Panc1 (cell line): Measurements from ENCODE around the gene CSDE1. TPM values are rescaled to one million over a fixed set of nuclear protein-coding genes. Genes with fewer than 3 reads are reported as not detected.

Experiments
- ATAC-seq: fragments of 200-7000 bp; cut with Tn5 transposase; 2 replicates; pipeline ENCODE4 v1.9.1; 2020; ENCODE audit warnings: mild to moderate bottlenecking, moderate library complexity
- BruUV-seq: library from RNA; stranded (reverse); fragments of 400-500 nt; replicated peaks from 2 replicates; lab custom pipeline; 2021; lab: Mats Ljungman, UMichigan
- CTCF ChIA-PET: fragments of 300-600 bp; sonication (Branson Sonifier 250); formaldehyde crosslinking; loops from one replicate; lab custom pipeline; 2022; ENCODE audit warnings: antibody characterized with exemption; lab: Charles Lee
- POLR2A ChIA-PET: fragments of 300-600 bp; sonication (Branson Sonifier 250); formaldehyde crosslinking; loops from one replicate; lab custom pipeline; 2022; ENCODE audit warnings: antibody characterized with exemption; lab: Charles Lee
- DNase-seq: peaks from one replicate; pipeline ENCODE4 v3.0.0-alpha.2; 2010; ENCODE audit warnings: low read depth, low spot score
- H3K27ac ChIP-seq: 2 replicates; pipeline ENCODE4 v1.5.1; 2011; ENCODE audit warnings: mild to moderate bottlenecking, low read length, inconsistent platforms
- H3K27me3 ChIP-seq: fragments of 200-500 bp; sonication (Bioruptor generic); 2 replicates; pipeline ENCODE4 v1.6.0; 2014; ENCODE audit warnings: low read length, inconsistent platforms; ENCODE audit not compliant: control insufficient read depth, insufficient read depth
- H3K36me3 ChIP-seq: fragments of 200-500 bp; sonication (Bioruptor generic); 2 replicates; pipeline ENCODE4 v1.5.1; 2014; ENCODE audit warnings: inconsistent platforms, mild to moderate bottlenecking, low read length, moderate library complexity; ENCODE audit not compliant: control insufficient read depth, insufficient read depth
- H3K4me1 ChIP-seq: 2 replicates; pipeline ENCODE4 v1.5.1; 2011; ENCODE audit warnings: inconsistent platforms, mild to moderate bottlenecking, low read length, moderate library complexity; ENCODE audit not compliant: control insufficient read depth, insufficient read depth
- H3K4me3 ChIP-seq, 2 experiments: 2 replicates each; pipeline ENCODE4 v1.5.1; 2011 to 2012; ENCODE audit warnings: low read depth in 2 of 2, low read length in 2 of 2, mild to moderate bottlenecking in 2 of 2, inconsistent platforms in 1 of 2, moderate library complexity in 1 of 2
- H3K9me3 ChIP-seq: fragments of 200-500 bp; sonication (Bioruptor generic); 2 replicates; pipeline ENCODE4 v1.5.1; 2014; ENCODE audit warnings: low read depth, mild to moderate bottlenecking, inconsistent platforms, low read length, moderate library complexity; ENCODE audit not compliant: control insufficient read depth, insufficient read depth
- SIN3A ChIP-seq: IDR thresholded peaks from 2 replicates; pipeline ENCODE4 v1.6.1; 2012; ENCODE audit warnings: low read depth, mild to moderate bottlenecking, low read length, moderate library complexity, borderline replicate concordance; ENCODE audit not compliant: insufficient read depth
- in situ Hi-C: cut with HindIII; loops from 2 replicates; pipeline ENCODE4 v1.10.0; 2016; ENCODE audit warnings: low sequenced_read_pairs, low pct_unique_long_range_greater_than_20kb
- intact Hi-C: fragments of 100-400 bp; cut with micrococcal nuclease; formaldehyde crosslinking; loops from one replicate; pipeline ENCODE4 v1.10.0; 2022; ENCODE audit not compliant: unreplicated experiment
- total RNA-seq: library from RNA; stranded (reverse); gene quantifications from one replicate; pipeline ENCODE4 v1.2.1, GENCODE V29; 2021; ENCODE audit not compliant: unreplicated experiment

The CSDE1 gene
- total RNA-seq, 1 experiment from 2014 or later, result 347 TPM

- no TSS peak for BruUV-seq
- H3K9me3 ChIP-seq, result no peaks in the 10 kb centered on the region
- H3K4me3 ChIP-seq, result no peak overlapping the region
- no peaks in the 10 kb centered on the region; the same call in 1 of the 2 replicates for H3K36me3 ChIP-seq
- ChIA-PET POLR2A (interaction anchor here (0.6 kb wide), 1 partner anchor 1823 kb away, joined by 5 read pairs; no protein-coding TSS in a partner anchor), CTCF (no interaction called here)
- no peaks in the 10 kb centered on the region for H3K4me1 ChIP-seq
- H3K27me3 ChIP-seq, result no peaks in the 10 kb centered on the region
- intact Hi-C loops, result no loop called here
- in situ Hi-C loops, result no loop called here
- DNase-seq (no peak), ATAC-seq (no peak)
- TF ChIP-seq SIN3A, result no peak
- H3K27ac ChIP-seq, result no peak overlapping the region
These were observed 90.8 kb downstream of the CSDE1 start for GRCh38 chr1:114666954-114667353.

Other genes with a start within 250 kb of the CSDE1 start
- gene TRIM33, start 246.8 kb downstream of the CSDE1 start, total RNA-seq, result 22.2 TPM
- gene BCAS2, start 176.4 kb downstream of the CSDE1 start, total RNA-seq, result 23.5 TPM
- gene DENND2C, start 87.9 kb downstream of the CSDE1 start, total RNA-seq, result 1.1 TPM
- not detected for gene AMPD1, start 62.4 kb downstream of the CSDE1 start, total RNA-seq
- 50.2 TPM for gene NRAS, start 41.2 kb downstream of the CSDE1 start, total RNA-seq
- gene SIKE1, start 22.7 kb upstream of the CSDE1 start, total RNA-seq, result 29.7 TPM
- gene SYCP1, start 96.9 kb upstream of the CSDE1 start, total RNA-seq, result not detected